DOHH2 (cell line): ENCODE results near the gene TERB1.

Experiments
- H3F3A ChIP-seq: fragments of 200-600 bp; sonication (generic), shearing (Covaris generic); 2 replicates; pipeline ENCODE4 v1.6.0; 2016; ENCODE audit warnings: antibody characterized with exemption, mild to moderate bottlenecking; ENCODE audit not compliant: control insufficient read depth, insufficient read depth
- H3K27ac ChIP-seq: fragments of 200-600 bp; sonication (generic); 2 replicates; pipeline ENCODE4 v1.5.1; 2014; ENCODE audit warnings: low read depth, mild to moderate bottlenecking, low read length, moderate library complexity
- H3K27me3 ChIP-seq: fragments of 200-600 bp; sonication (generic); 2 replicates; pipeline ENCODE4 v1.6.1; 2014; ENCODE audit warnings: mild to moderate bottlenecking, low read length, mixed read lengths; ENCODE audit not compliant: control insufficient read depth
- H3K36me3 ChIP-seq: fragments of 200-600 bp; sonication (generic); 2 replicates; pipeline ENCODE4 v1.6.1; 2014; ENCODE audit warnings: mild to moderate bottlenecking, low read length, moderate library complexity, mixed read lengths; ENCODE audit not compliant: control insufficient read depth
- H3K4me1 ChIP-seq: fragments of 200-600 bp; sonication (generic); 2 replicates; pipeline ENCODE4 v1.6.1; 2014; ENCODE audit warnings: mild to moderate bottlenecking, low read length, mixed read lengths; ENCODE audit not compliant: control insufficient read depth
- H3K4me2 ChIP-seq: fragments of 200-600 bp; sonication (generic); 2 replicates; pipeline ENCODE4 v1.6.0; 2014; ENCODE audit warnings: mild to moderate bottlenecking, low read length, moderate library complexity
- H3K4me3 ChIP-seq: fragments of 200-600 bp; sonication (generic); 2 replicates; pipeline ENCODE4 v1.5.1; 2014; ENCODE audit warnings: mild to moderate bottlenecking, low read length, mixed read lengths
- H3K79me2 ChIP-seq: fragments of 200-600 bp; sonication (generic); 2 replicates; pipeline ENCODE4 v1.6.1; 2014; ENCODE audit warnings: mild to moderate bottlenecking, low read length, mixed read lengths; ENCODE audit not compliant: control insufficient read depth
- H3K9me2 ChIP-seq: fragments of 200-600 bp; sonication (generic); replicated peaks from 2 replicates; pipeline ENCODE4 v1.6.1; 2014; ENCODE audit warnings: mild to moderate bottlenecking, low read length, mixed read lengths; ENCODE audit not compliant: control insufficient read depth
- H3K9me3 ChIP-seq: fragments of 200-600 bp; sonication (generic); 2 replicates; pipeline ENCODE4 v1.6.1; 2014; ENCODE audit warnings: antibody characterized with exemption, low read length, mixed read lengths; ENCODE audit not compliant: control insufficient read depth, insufficient read depth
- H4K20me1 ChIP-seq: fragments of 200-600 bp; sonication (generic); 2 replicates; pipeline ENCODE4 v1.6.0; 2014; ENCODE audit warnings: low read depth, mild to moderate bottlenecking, antibody characterized with exemption, low read length, moderate library complexity; ENCODE audit not compliant: control insufficient read depth, insufficient read depth
- CTCF ChIP-seq: fragments of 200-600 bp; sonication (generic); IDR thresholded peaks from one replicate; pipeline ENCODE4 v1.5.1; 2014; ENCODE audit warnings: antibody characterized with exemption, mild to moderate bottlenecking, low read depth, low read length; ENCODE audit not compliant: poor library complexity, severe bottlenecking
- EZH2phosphoT487 ChIP-seq: fragments of 200-600 bp; sonication (generic); IDR thresholded peaks from 2 replicates; pipeline ENCODE4 v1.6.1; 2017; ENCODE audit warnings: borderline replicate concordance, mild to moderate bottlenecking, antibody characterized with exemption, low read length, moderate library complexity, mixed read lengths

TERB1 gene

DNA sequence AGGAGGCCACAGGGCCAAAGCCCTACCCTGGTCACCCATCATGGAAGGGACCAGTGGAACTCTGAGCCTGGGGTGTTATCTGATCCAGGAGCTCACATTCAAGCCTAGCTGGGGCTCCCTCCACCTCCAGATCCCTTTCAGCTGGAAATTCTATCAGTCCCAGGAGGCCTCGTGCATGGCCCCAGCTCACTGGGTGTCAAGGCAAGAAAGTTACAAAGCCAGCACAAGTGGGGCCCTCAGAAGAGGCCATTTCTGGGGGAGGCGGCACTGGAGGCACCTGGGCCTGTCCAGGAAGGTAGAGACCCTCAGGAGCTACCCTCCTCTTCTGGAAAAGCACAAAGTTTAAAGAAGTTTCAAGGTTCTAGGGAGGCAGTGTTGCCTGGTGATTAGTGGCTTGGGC is 47.6 kb upstream of the TERB1 start:
- Histone ChIP-seq H3K9me2 (no peaks in the 10 kb centered on the region), H3K4me3 (no peak overlapping the region), H4K20me1 (0 out of 2 replicates have a peak, but pooled peaks cover 4% of the 10 kb centered on the region), H3K9me3 (no peaks in the 10 kb centered on the region), H3K79me2 (no peaks in the 10 kb centered on the region), H3K27ac (no peak overlapping the region), H3F3A (no peaks in the 10 kb centered on the region), H3K36me3 (no peaks in the 10 kb centered on the region), H3K27me3 (peaks cover 35% of the 10 kb centered on the region), H3K4me1 (peaks cover 8% of the 10 kb centered on the region), H3K4me2 (no peak overlapping the region)
- TF ChIP-seq EZH2phosphoT487 (no peak), CTCF (no peak)

GRCh38 chr16:66848172-66848571 is 46.8 kb upstream of the TERB1 start:
- no peaks in the 10 kb centered on the region for H3F3A ChIP-seq
- H3K79me2 ChIP-seq: no peaks in the 10 kb centered on the region
- H3K27me3 ChIP-seq: peaks cover 37% of the 10 kb centered on the region
- no peak overlapping the region for H3K4me2 ChIP-seq
- no peak overlapping the region for H3K4me3 ChIP-seq
- H4K20me1 ChIP-seq: 0 out of 2 replicates have a peak, but pooled peaks cover 4% of the 10 kb centered on the region
- TF ChIP-seq EZH2phosphoT487 (no peak), CTCF (no peak)
- H3K27ac ChIP-seq: no peak overlapping the region
- no peaks in the 10 kb centered on the region for H3K9me3 ChIP-seq
- H3K4me1 ChIP-seq: peaks cover 8% of the 10 kb centered on the region
- no peaks in the 10 kb centered on the region for H3K9me2 ChIP-seq
- H3K36me3 ChIP-seq: no peaks in the 10 kb centered on the region

DNA sequence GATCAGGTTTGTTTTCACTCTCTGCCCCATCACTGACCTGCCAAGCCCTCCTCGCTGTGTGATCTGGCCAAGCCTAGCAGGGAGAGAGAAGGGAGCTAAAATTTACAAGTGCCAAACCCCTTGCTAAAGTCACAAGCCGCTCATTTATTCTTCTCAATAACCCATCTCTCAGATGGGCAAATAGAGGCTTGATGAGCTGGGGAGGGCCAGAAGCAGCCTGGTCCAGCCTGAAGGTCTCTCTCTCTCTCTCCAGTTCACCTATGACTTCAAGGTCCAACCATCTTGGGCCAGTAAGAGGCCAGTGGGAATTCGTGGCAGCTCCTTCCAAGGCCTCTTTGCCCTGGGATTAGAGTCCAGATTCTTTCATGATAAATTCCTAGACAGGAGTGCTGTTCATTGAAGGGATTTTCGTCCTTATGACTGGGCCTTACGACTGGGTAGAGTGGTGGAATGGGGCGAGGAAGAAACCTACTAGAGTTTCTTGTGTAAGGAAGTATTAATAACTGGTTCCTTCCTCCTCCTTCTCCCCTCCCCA is 46.2 kb upstream of the TERB1 start:
- Histone ChIP-seq H3K4me2 (no peak overlapping the region), H3K79me2 (no peaks in the 10 kb centered on the region), H3K4me1 (peaks cover 8% of the 10 kb centered on the region)

More for the DNA sequence above, 46.2 kb upstream of the TERB1 start:
- Histone ChIP-seq H3K27me3 (peaks cover 37% of the 10 kb centered on the region), H3K9me2 (no peaks in the 10 kb centered on the region), H3F3A (no peaks in the 10 kb centered on the region), H3K9me3 (no peaks in the 10 kb centered on the region), H3K4me3 (no peak overlapping the region), H4K20me1 (0 out of 2 replicates have a peak, but pooled peaks cover 4% of the 10 kb centered on the region), H3K36me3 (no peaks in the 10 kb centered on the region), H3K27ac (no peak overlapping the region)
- TF ChIP-seq EZH2phosphoT487 (no peak), CTCF (no peak)
